WTC11 (cell line): ENCODE data around the gene BMPR1B. TPM values are rescaled to one million over a fixed set of nuclear protein-coding genes. Genes with fewer than 3 reads are reported as not detected.

Source experiments
- ATAC-seq: fragments of 200-7000 bp; cut with Tn5 transposase; 2 replicates; pipeline ENCODE4 v1.10.0; 2021; ENCODE audit warnings: mild to moderate bottlenecking, moderate library complexity
- CTCF ChIA-PET: fragments of 300-600 bp; sonication (Branson Sonifier 250); formaldehyde crosslinking; loops from one replicate; lab custom pipeline; 2021; ENCODE audit warnings: antibody characterized with exemption; lab: Charles Lee
- POLR2A ChIA-PET: fragments of 350-600 bp; sonication (Branson Sonifier 250); formaldehyde crosslinking; loops from one replicate; lab custom pipeline; 2021; ENCODE audit warnings: antibody characterized with exemption; lab: Charles Lee
- DNase-seq: peaks from one replicate; pipeline ENCODE4 v3.0.0; 2021; ENCODE audit warnings: low spot score
- H3K27ac Mint-ChIP-seq: 2 replicates; pipeline ENCODE4 v1.8.0; 2021; ENCODE audit warnings: mixed read lengths
- H3K27me3 Mint-ChIP-seq: 2 replicates; pipeline ENCODE4 v1.8.0; 2021; ENCODE audit warnings: low read depth, mild to moderate bottlenecking, moderate library complexity, mixed read lengths
- H3K36me3 Mint-ChIP-seq: 2 replicates; pipeline ENCODE4 v1.8.0; 2021; ENCODE audit warnings: mixed read lengths
- H3K4me1 Mint-ChIP-seq: 2 replicates; pipeline ENCODE4 v1.8.0; 2022; ENCODE audit warnings: mixed read lengths
- H3K4me3 Mint-ChIP-seq: 2 replicates; pipeline ENCODE4 v1.8.0; 2021; ENCODE audit warnings: mild to moderate bottlenecking, moderate library complexity, mixed read lengths
- H3K9me3 Mint-ChIP-seq: 2 replicates; pipeline ENCODE4 v1.8.0; 2021; ENCODE audit warnings: mixed read lengths
- ARID4B ChIP-seq: sonication (generic); formaldehyde crosslinking; IDR thresholded peaks from 2 replicates; pipeline ENCODE4 v1.8.0; 2023; ENCODE audit warnings: missing genetic modification reagents, mild to moderate bottlenecking, borderline replicate concordance
- ATF2 ChIP-seq: sonication (generic); formaldehyde crosslinking; IDR thresholded peaks from 2 replicates; pipeline ENCODE4 v1.8.1; 2022; ENCODE audit warnings: low read depth, missing genetic modification reagents, borderline replicate concordance
- CBFB ChIP-seq: sonication (generic); formaldehyde crosslinking; IDR thresholded peaks from 2 replicates; pipeline ENCODE4 v1.8.1; 2022; ENCODE audit warnings: mild to moderate bottlenecking, low read depth, missing genetic modification reagents
- CREM ChIP-seq: sonication (generic); formaldehyde crosslinking; IDR thresholded peaks from 2 replicates; pipeline ENCODE4 v1.8.1; 2022; ENCODE audit warnings: mild to moderate bottlenecking, missing genetic modification reagents, moderate library complexity
- E2F4 ChIP-seq: sonication (generic); formaldehyde crosslinking; IDR thresholded peaks from 2 replicates; pipeline ENCODE4 v1.8.1; 2022; ENCODE audit warnings: low read depth, mild to moderate bottlenecking, moderate library complexity, missing genetic modification reagents, borderline replicate concordance
- E2F5 ChIP-seq: sonication (generic); formaldehyde crosslinking; IDR thresholded peaks from 2 replicates; pipeline ENCODE4 v1.8.1; 2022; ENCODE audit warnings: mild to moderate bottlenecking, moderate library complexity, missing genetic modification reagents
- FOXK1 ChIP-seq: sonication (generic); formaldehyde crosslinking; IDR thresholded peaks from 2 replicates; pipeline ENCODE4 v1.8.0; 2022; ENCODE audit warnings: mild to moderate bottlenecking, moderate library complexity, missing genetic modification reagents
- GTF2I ChIP-seq: fragments of 250-450 bp; sonication (Bioruptor Pico); conservative IDR thresholded peaks from 2 replicates; pipeline ENCODE4 v1.4.0; 2021; ENCODE audit warnings: mild to moderate bottlenecking
- HMGXB4 ChIP-seq: sonication (generic); formaldehyde crosslinking; IDR thresholded peaks from 2 replicates; pipeline ENCODE4 v1.8.1; 2023; ENCODE audit warnings: mild to moderate bottlenecking, moderate library complexity, missing genetic modification reagents
- MXD4 ChIP-seq: fragments of 250-450 bp; sonication (Bioruptor Pico); IDR thresholded peaks from 2 replicates; pipeline ENCODE4 v1.8.0; 2021; ENCODE audit warnings: mild to moderate bottlenecking, moderate library complexity, borderline replicate concordance
- NFE2L1 ChIP-seq: sonication (generic); formaldehyde crosslinking; IDR thresholded peaks from 2 replicates; pipeline ENCODE4 v1.8.1; 2023; ENCODE audit warnings: missing genetic modification reagents
- NR2C2 ChIP-seq: sonication (generic); formaldehyde crosslinking; IDR thresholded peaks from 2 replicates; pipeline ENCODE4 v1.8.0; 2022; ENCODE audit warnings: mild to moderate bottlenecking, missing genetic modification reagents
- PREB ChIP-seq: sonication (generic); formaldehyde crosslinking; IDR thresholded peaks from 2 replicates; pipeline ENCODE4 v1.8.1; 2022; ENCODE audit warnings: mild to moderate bottlenecking, missing genetic modification reagents, moderate library complexity, borderline replicate concordance
- PRRX2 ChIP-seq: fragments of 250-450 bp; sonication (Bioruptor Pico); IDR thresholded peaks from 2 replicates; pipeline ENCODE4 v1.8.0; 2021; ENCODE audit warnings: mild to moderate bottlenecking
- RELA ChIP-seq: sonication (generic); formaldehyde crosslinking; IDR thresholded peaks from 2 replicates; pipeline ENCODE4 v1.8.1; 2022; ENCODE audit warnings: missing genetic modification reagents, mild to moderate bottlenecking, borderline replicate concordance
- SMAD4 ChIP-seq: sonication (generic); formaldehyde crosslinking; IDR thresholded peaks from 2 replicates; pipeline ENCODE4 v1.8.0; 2022; ENCODE audit warnings: mild to moderate bottlenecking, missing genetic modification reagents
- TEAD1 ChIP-seq: sonication (generic); formaldehyde crosslinking; IDR thresholded peaks from 2 replicates; pipeline ENCODE4 v1.8.0; 2022; ENCODE audit warnings: mild to moderate bottlenecking, missing genetic modification reagents
- ZBTB43 ChIP-seq: sonication (generic); formaldehyde crosslinking; IDR thresholded peaks from 2 replicates; pipeline ENCODE4 v1.8.1; 2023; ENCODE audit warnings: mild to moderate bottlenecking, missing genetic modification reagents
- ZNF138 ChIP-seq: sonication (generic); formaldehyde crosslinking; conservative IDR thresholded peaks from 2 replicates; pipeline ENCODE4 v1.8.1; 2022; ENCODE audit warnings: mild to moderate bottlenecking, moderate library complexity, missing genetic modification reagents
- ZNF671 ChIP-seq: fragments of 250-450 bp; sonication (Bioruptor Pico); IDR thresholded peaks from 2 replicates; pipeline ENCODE4 v1.8.0; 2021; ENCODE audit warnings: mild to moderate bottlenecking
- total RNA-seq: library from RNA; stranded (reverse); gene quantifications from 3 replicates; pipeline ENCODE4 v1.2.3, GENCODE V29; 2021

Gene BMPR1B
- total RNA-seq, 1 experiment from 2014 or later, result 0.77 TPM

GRCh38 chr4:95105112-95105511 is 347.4 kb downstream of the BMPR1B start (continued):
- no peak for TF ChIP-seq CBFB (CRISPR knock-in tag)

GRCh38 chr4:95105983-95106382 is 348.2 kb downstream of the BMPR1B start:
- H3K4me1 Mint-ChIP-seq, result peaks cover 7% of the 10 kb centered on the region
- POLR2A ChIA-PET, result interaction anchor here (0.6 kb wide), 1 partner anchor 391 kb away, joined by 5 read pairs; no protein-coding TSS in a partner anchor

GRCh38 chr4:95106408-95106928 is 348.7 kb downstream of the BMPR1B start:
- no peak overlapping the region for H3K27ac Mint-ChIP-seq
- peaks cover 7% of the 10 kb centered on the region for H3K4me1 Mint-ChIP-seq
- ATAC-seq (no peak), DNase-seq (no peak)
- TF ChIP-seq PREB (CRISPR knock-in tag) (no peak), ZNF671 (no peak), HMGXB4 (CRISPR knock-in tag) (no peak), SMAD4 (CRISPR knock-in tag) (no peak), ARID4B (CRISPR knock-in tag) (no peak), CREM (CRISPR knock-in tag) (no peak), E2F4 (CRISPR knock-in tag) (no peak), NR2C2 (CRISPR knock-in tag) (no peak), ZNF138 (CRISPR knock-in tag) (no peak), NFE2L1 (CRISPR knock-in tag) (no peak), E2F5 (CRISPR knock-in tag) (no peak), PRRX2 (CRISPR knock-in tag) (no peak), GTF2I (CRISPR knock-in tag) (no peak), FOXK1 (no peak), ATF2 (no peak), RELA (CRISPR knock-in tag) (no peak), TEAD1 (no peak), ZBTB43 (CRISPR knock-in tag) (no peak)
- ChIA-PET CTCF (interaction anchor here (0.5 kb wide), 1 partner anchor 411 kb away, joined by 4 read pairs; no protein-coding TSS in a partner anchor), POLR2A (no interaction called here)
- no peaks in the 10 kb centered on the region for H3K36me3 Mint-ChIP-seq
- H3K9me3 Mint-ChIP-seq, result no peaks in the 10 kb centered on the region
- H3K27me3 Mint-ChIP-seq, result no peaks in the 10 kb centered on the region
- H3K4me3 Mint-ChIP-seq, result no peak overlapping the region

More at GRCh38 chr4:95105983-95106382, 348.2 kb downstream of the BMPR1B start:
- no peaks in the 10 kb centered on the region for H3K9me3 Mint-ChIP-seq
- no peak overlapping the region for H3K4me3 Mint-ChIP-seq
- TF ChIP-seq MXD4, result no peak
- ATAC-seq (no peak), DNase-seq (no peak)
- H3K27me3 Mint-ChIP-seq, result no peaks in the 10 kb centered on the region
- CTCF ChIA-PET, result interaction anchor here (0.5 kb wide), 1 partner anchor 411 kb away, joined by 4 read pairs; no protein-coding TSS in a partner anchor
- no peaks in the 10 kb centered on the region for H3K36me3 Mint-ChIP-seq
- H3K27ac Mint-ChIP-seq, result no peak overlapping the region
